C4-2B (cell line): Measurements from ENCODE around the gene PTPRD.

Experiments used
- ZFX ChIP-seq: fragments of 450-650 bp; IDR thresholded peaks from 2 replicates; pipeline ENCODE4 v1.6.1; 2017
- TF ChIP-seq, protein P1 (sequence below): fragments of 450-650 bp; conservative IDR thresholded peaks from 2 replicates; pipeline ENCODE4 v1.5.1; 2017; ENCODE audit warnings: mild to moderate bottlenecking

DNA sequence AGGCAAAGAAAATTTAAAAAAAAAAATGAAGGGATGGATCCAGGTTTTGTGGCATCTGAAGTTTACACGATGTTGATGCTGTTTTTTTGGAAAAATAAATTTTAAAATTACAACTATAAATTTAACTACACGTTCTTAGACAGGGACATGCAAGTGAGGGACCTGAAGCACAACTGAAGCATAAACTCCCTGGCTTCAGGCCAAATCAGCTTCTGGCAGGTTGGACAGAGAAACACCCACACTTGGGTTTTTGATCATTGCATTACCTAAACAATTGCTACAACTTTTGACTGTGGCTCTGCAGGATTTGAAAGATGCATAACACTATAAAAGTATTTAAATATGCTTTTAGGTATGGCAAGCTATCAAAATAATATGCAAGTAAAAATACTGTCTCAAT is 1494.9 kb downstream of the PTPRD start:
- TF ChIP-seq, protein P1, sequence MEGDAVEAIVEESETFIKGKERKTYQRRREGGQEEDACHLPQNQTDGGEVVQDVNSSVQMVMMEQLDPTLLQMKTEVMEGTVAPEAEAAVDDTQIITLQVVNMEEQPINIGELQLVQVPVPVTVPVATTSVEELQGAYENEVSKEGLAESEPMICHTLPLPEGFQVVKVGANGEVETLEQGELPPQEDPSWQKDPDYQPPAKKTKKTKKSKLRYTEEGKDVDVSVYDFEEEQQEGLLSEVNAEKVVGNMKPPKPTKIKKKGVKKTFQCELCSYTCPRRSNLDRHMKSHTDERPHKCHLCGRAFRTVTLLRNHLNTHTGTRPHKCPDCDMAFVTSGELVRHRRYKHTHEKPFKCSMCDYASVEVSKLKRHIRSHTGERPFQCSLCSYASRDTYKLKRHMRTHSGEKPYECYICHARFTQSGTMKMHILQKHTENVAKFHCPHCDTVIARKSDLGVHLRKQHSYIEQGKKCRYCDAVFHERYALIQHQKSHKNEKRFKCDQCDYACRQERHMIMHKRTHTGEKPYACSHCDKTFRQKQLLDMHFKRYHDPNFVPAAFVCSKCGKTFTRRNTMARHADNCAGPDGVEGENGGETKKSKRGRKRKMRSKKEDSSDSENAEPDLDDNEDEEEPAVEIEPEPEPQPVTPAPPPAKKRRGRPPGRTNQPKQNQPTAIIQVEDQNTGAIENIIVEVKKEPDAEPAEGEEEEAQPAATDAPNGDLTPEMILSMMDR: no peak
- TF ChIP-seq ZFX: no peak
